ENCODE results near the gene FFAR4. TPM values are rescaled to one million over a fixed set of nuclear protein-coding genes. Genes with fewer than 3 reads are reported as not detected.

Gene FFAR4
- total and polyA plus RNA-seq, 2 of the 4 experiments (the other 2 are of a cell fraction), result not detected

DNA sequence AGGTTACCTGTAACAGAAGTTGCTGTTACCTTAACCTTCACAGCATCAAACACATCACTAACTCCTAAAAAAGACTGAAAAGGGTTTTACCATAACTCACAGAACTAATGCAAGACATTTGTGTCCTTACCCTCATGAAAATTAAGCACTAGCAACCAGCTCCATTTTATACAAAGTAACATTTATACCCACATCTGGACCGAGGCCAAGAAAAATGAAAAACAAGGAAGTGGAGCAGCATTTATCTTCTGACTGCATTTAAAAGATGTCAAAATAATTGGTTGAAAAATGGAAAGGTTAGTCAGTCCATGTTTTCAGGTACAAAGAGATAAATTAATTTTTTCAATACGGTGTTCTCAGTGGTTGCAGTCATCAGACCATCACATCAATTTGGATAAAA is 37.7 kb downstream of the FFAR4 start:
- Histone ChIP-seq H3K27ac (ENCODE audit: insufficient read depth, low read length) (no peak overlapping the region), H3K4me1 (ENCODE audit: control insufficient read depth, insufficient read depth, low read length) (peaks cover 1% of the 10 kb centered on the region; the same call in 1 of the 2 replicates), H3K9me1 (ENCODE audit: insufficient read depth, low read length) (no peaks in the 10 kb centered on the region), H3K4ac (ENCODE audit: low read depth, low read length) (no peak overlapping the region), H3K14ac (replicated peaks; ENCODE audit: low read depth, low read length) (no peak overlapping the region), H3K18ac (ENCODE audit: low read depth, low read length) (no peak overlapping the region), H2BK120ac (ENCODE audit: low read depth, low read length) (no peak overlapping the region), H3K23ac (ENCODE audit: low read depth, low read length) (no peak overlapping the region), H4K20me1 (ENCODE audit: insufficient read depth, low read length) (no peaks in the 10 kb centered on the region), H4K5ac (ENCODE audit: low read depth, low read length) (no peak overlapping the region), H2BK15ac (ENCODE audit: low read depth, low read length) (no peak overlapping the region), H2BK5ac (ENCODE audit: low read depth, low read length, poor library complexity, severe bottlenecking) (no peak overlapping the region), H2BK20ac (ENCODE audit: low read depth, low read length) (no peak overlapping the region), H2AK9ac (replicated peaks; ENCODE audit: low read depth, low read length, poor library complexity) (no peak overlapping the region), H3K9me3 (ENCODE audit: control insufficient read depth, insufficient read depth, low read length) (no peaks in the 10 kb centered on the region), H3K4me3 (ENCODE audit: insufficient read depth, low read depth, low read length) (no peak overlapping the region), H2AK5ac (ENCODE audit: low read depth, low read length) (no peak overlapping the region), H3K56ac (ENCODE audit: extremely low read depth, insufficient read depth, low read length) (no peak overlapping the region), H3K9ac (ENCODE audit: low read depth, low read length) (no peak overlapping the region), H4K91ac (ENCODE audit: insufficient read depth, low read depth, low read length) (no peak overlapping the region), H3K4me2 (ENCODE audit: low read depth, low read length) (no peak overlapping the region), H3K79me1 (ENCODE audit: low read depth in 1 of 2, low read length in 2 of 2) (no peaks in the 10 kb centered on the region), H2AFZ (replicated peaks; ENCODE audit: low read length, poor library complexity) (no peak overlapping the region), H3K36me3 (ENCODE audit: control insufficient read depth, insufficient read depth, low read length) (no peaks in the 10 kb centered on the region), H3K27me3 (ENCODE audit: control insufficient read depth, insufficient read depth, low read length) (peaks cover 39% of the 10 kb centered on the region), H4K8ac (ENCODE audit: low read depth in 2 of 2, low read length in 2 of 2) (no peak overlapping the region)
- dilution Hi-C loops (cut with HindIII; ENCODE audit: low sequenced_read_pairs, unreplicated experiment) (no loop called here), intact Hi-C loops (cut with micrococcal nuclease) (no loop called here), in situ Hi-C loops (cut with MboI; ENCODE audit: low sequenced_read_pairs) (no loop called here)
- WGBS, 2 experiments (ENCODE audit: extremely low coverage in 2 of 2, insufficient read length in 1 of 2), result no CpG with 5 or more reads among the region's 2 CpGs
- no TSS peak for BruUV-seq (replicated peaks)
- no peak for ATAC-seq (ENCODE audit: low read depth)
- TF ChIP-seq, protein P1, sequence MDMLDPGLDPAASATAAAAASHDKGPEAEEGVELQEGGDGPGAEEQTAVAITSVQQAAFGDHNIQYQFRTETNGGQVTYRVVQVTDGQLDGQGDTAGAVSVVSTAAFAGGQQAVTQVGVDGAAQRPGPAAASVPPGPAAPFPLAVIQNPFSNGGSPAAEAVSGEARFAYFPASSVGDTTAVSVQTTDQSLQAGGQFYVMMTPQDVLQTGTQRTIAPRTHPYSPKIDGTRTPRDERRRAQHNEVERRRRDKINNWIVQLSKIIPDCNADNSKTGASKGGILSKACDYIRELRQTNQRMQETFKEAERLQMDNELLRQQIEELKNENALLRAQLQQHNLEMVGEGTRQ (IDR thresholded peaks at IDR 0.05; ENCODE audit: low read depth, low read length), result no peak
- TF ChIP-seq CEBPB (IDR thresholded peaks at IDR 0.05; ENCODE audit: low read depth, low read length) (no peak), MAZ (IDR thresholded peaks at IDR 0.05; ENCODE audit: borderline replicate concordance, low read depth, low read length) (no peak)
- DNase-seq, result no peak
- CTCF ChIA-PET, result no interaction called here
- POLR2A ChIA-PET (ENCODE audit: unreplicated experiment), result no interaction called here
